ENCODE data around the gene FAIM2. TPM values are rescaled to one million over a fixed set of nuclear protein-coding genes. Genes with fewer than 3 reads are reported as not detected.

FAIM2 gene
- total and polyA plus RNA-seq, 2 experiments from 2014 or later, result 0.06 to 0.49 TPM

DNA sequence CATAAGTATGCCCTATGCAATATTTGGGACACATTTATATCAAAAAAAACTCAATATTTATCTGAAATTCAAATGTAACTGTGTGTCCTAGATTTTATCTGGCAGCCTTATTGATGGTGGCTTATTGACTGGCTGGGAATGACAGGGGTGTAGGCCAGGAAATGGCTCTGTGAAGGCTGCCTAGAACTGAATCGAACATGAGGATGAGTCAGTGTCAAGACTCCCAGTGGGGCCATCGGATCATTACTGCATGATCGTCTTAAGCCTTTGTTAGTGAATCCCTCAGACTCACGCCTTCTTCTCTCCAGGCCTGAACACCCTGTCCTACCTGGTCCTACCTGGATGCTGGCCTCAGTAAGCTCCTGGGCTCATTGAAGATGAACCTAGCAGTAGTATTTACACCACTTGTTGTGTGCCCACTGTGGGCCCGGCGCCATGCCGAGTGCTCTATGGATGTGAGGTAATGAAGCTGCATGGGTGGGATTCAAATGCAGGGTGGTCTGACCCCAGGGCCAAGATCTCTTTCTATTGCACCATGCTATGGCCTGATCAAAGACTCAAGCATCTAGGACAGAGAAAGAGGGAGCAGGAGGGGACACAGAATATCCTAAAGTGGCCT, 21.0 kb upstream of the FAIM2 start:
- H3K4me1 ChIP-seq (ENCODE audit: low read depth), result peaks cover 5% of the 10 kb centered on the region
- H3K9me3 ChIP-seq (ENCODE audit: low read depth), result no peaks in the 10 kb centered on the region
- no peak for DNase-seq (ENCODE audit: low read depth in 1 of 2, low spot score in 1 of 2)
- no peaks in the 10 kb centered on the region for H3K27me3 ChIP-seq
- TF ChIP-seq CTCF (IDR thresholded peaks at IDR 0.05; ENCODE audit: low read depth, low read length), result no peak
- no peaks in the 10 kb centered on the region for H3K36me3 ChIP-seq
- H3K27ac ChIP-seq, result no peak overlapping the region
- H3K4me3 ChIP-seq, result no peak overlapping the region

DNA sequence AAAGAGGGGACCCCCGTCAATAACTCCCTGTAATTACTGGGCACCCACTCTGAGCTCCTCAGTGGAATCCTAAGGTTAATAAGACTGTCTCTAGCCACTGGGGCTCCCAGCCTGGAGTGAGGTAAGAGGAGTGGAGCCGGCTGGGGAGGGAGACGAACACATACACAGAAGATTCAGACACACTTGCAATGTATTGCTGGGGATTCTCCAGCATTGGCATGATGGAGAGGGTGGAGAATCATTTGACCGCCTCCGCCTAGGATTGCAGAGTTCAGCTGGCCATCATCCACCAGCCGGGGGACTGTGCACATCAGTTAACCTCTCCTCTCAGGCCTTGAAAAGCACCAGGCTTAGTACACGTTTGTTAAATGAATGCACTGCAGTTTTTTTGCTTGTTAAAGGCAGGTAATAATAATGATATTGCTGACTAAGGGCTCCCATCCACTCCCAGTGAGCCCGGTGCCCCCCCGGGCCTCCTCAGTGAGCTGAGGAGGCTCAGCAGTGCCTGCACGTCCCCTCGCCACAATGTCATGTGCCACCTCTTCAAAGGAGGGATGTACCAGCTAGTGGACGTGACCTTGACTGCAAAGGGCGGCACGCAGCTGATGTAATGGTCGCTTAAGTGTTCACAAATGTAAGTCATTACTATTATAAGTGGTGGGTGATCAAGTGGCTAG, 20.3 kb upstream of the FAIM2 start:
- DNase-seq (ENCODE audit: low read depth in 1 of 2, low spot score in 1 of 2), result no peak
- TF ChIP-seq CTCF (IDR thresholded peaks at IDR 0.05; ENCODE audit: low read depth, low read length), result no peak

GRCh38 chr12:49923035-49923644, 19.4 kb upstream of the FAIM2 start:
- no peak for TF ChIP-seq CTCF (IDR thresholded peaks at IDR 0.05; ENCODE audit: low read depth, low read length)
- Histone ChIP-seq H3K36me3 (no peaks in the 10 kb centered on the region), H3K9me3 (ENCODE audit: low read depth) (no peaks in the 10 kb centered on the region), H3K4me3 (no peak overlapping the region), H3K27me3 (no peaks in the 10 kb centered on the region), H3K4me1 (ENCODE audit: low read depth) (peaks cover 5% of the 10 kb centered on the region), H3K27ac (no peak overlapping the region)
- no peak for DNase-seq (ENCODE audit: low read depth in 1 of 2, low spot score in 1 of 2)

More for the DNA sequence above, 20.3 kb upstream of the FAIM2 start:
- H3K9me3 ChIP-seq (ENCODE audit: low read depth), result no peaks in the 10 kb centered on the region
- H3K36me3 ChIP-seq, result no peaks in the 10 kb centered on the region
- H3K4me1 ChIP-seq (ENCODE audit: low read depth), result peaks cover 5% of the 10 kb centered on the region
- no peak overlapping the region for H3K4me3 ChIP-seq
- H3K27ac ChIP-seq, result no peak overlapping the region
- no peaks in the 10 kb centered on the region for H3K27me3 ChIP-seq

GRCh38 chr12:49922349-49923034, 18.8 kb upstream of the FAIM2 start:
- no peak for DNase-seq (ENCODE audit: low read depth in 1 of 2, low spot score in 1 of 2)
- H3K27ac ChIP-seq, result no peak overlapping the region
- no peak overlapping the region for H3K4me3 ChIP-seq
- H3K27me3 ChIP-seq, result no peaks in the 10 kb centered on the region
- TF ChIP-seq CTCF (IDR thresholded peaks at IDR 0.05; ENCODE audit: low read depth, low read length), result no peak
- H3K36me3 ChIP-seq, result no peaks in the 10 kb centered on the region
- no peaks in the 10 kb centered on the region for H3K9me3 ChIP-seq (ENCODE audit: low read depth)
- H3K4me1 ChIP-seq (ENCODE audit: low read depth), result peaks cover 5% of the 10 kb centered on the region

DNA sequence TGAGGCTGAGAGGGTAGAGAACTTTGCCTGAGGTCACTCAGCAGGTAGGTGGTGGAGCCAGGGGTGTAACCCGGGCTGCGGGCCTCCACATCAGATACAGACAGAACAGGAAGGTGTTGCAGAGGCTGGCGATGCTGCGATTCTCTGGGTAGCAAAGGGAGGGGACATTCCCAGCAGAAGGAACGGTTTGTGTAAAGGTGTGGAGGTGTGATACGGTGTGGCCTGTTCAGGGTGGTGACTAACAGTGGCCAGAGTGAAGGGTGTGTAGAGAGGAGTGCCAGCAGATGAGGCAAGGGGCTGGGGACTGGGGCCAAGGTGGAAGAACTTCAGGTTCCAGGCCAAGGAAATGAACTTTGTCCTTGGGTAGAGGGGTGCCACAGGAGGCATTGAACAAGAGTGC, 18.2 kb upstream of the FAIM2 start:
- H3K4me3 ChIP-seq, result no peak overlapping the region
- no peaks in the 10 kb centered on the region for H3K36me3 ChIP-seq
- TF ChIP-seq CTCF (IDR thresholded peaks at IDR 0.05; ENCODE audit: low read depth, low read length), result no peak
- H3K27ac ChIP-seq, result no peak overlapping the region
- H3K27me3 ChIP-seq, result no peaks in the 10 kb centered on the region
- DNase-seq (ENCODE audit: low read depth in 1 of 2, low spot score in 1 of 2), result no peak
- no peaks in the 10 kb centered on the region for H3K9me3 ChIP-seq (ENCODE audit: low read depth)
- peaks cover 5% of the 10 kb centered on the region for H3K4me1 ChIP-seq (ENCODE audit: low read depth)
